Body of pancreas (tissue), 4 donors: ENCODE results near the gene KDM4B.

ENCODE experiments used
- POLR2A ChIP-seq, 3 donors: fragments of 450-650 bp; IDR thresholded peaks; one replicate each; pipeline ENCODE4 v1.6.1; 2016; ENCODE audit warnings: antibody characterized with exemption in 3 of 3, mild to moderate bottlenecking in 2 of 3
- TF ChIP-seq, protein P1 (sequence below), 7 experiments: fragments of 450-650 bp in 4 of 7; fragments of 200-600 bp in 3 of 7; sonication (generic) in 3 of 7; IDR thresholded peaks; one replicate each; pipeline ENCODE4 v1.5.1; 2016 to 2019; ENCODE audit warnings: antibody characterized with exemption in 7 of 7

- TF ChIP-seq, protein P1, sequence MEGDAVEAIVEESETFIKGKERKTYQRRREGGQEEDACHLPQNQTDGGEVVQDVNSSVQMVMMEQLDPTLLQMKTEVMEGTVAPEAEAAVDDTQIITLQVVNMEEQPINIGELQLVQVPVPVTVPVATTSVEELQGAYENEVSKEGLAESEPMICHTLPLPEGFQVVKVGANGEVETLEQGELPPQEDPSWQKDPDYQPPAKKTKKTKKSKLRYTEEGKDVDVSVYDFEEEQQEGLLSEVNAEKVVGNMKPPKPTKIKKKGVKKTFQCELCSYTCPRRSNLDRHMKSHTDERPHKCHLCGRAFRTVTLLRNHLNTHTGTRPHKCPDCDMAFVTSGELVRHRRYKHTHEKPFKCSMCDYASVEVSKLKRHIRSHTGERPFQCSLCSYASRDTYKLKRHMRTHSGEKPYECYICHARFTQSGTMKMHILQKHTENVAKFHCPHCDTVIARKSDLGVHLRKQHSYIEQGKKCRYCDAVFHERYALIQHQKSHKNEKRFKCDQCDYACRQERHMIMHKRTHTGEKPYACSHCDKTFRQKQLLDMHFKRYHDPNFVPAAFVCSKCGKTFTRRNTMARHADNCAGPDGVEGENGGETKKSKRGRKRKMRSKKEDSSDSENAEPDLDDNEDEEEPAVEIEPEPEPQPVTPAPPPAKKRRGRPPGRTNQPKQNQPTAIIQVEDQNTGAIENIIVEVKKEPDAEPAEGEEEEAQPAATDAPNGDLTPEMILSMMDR (IDR thresholded peaks at IDR 0.05): no peak
- no peak for TF ChIP-seq POLR2A (IDR thresholded peaks at IDR 0.05)
These were observed 11.2 kb downstream of the KDM4B start for GRCh38 chr19:4980067-4980466.
